ENCODE data around the gene MCRS1. TPM values are rescaled to one million over a fixed set of nuclear protein-coding genes. Genes with fewer than 3 reads are reported as not detected.

Gene MCRS1
- total RNA-seq, 2 donors from 2014 or later: 54.1 to 87.0 TPM

DNA sequence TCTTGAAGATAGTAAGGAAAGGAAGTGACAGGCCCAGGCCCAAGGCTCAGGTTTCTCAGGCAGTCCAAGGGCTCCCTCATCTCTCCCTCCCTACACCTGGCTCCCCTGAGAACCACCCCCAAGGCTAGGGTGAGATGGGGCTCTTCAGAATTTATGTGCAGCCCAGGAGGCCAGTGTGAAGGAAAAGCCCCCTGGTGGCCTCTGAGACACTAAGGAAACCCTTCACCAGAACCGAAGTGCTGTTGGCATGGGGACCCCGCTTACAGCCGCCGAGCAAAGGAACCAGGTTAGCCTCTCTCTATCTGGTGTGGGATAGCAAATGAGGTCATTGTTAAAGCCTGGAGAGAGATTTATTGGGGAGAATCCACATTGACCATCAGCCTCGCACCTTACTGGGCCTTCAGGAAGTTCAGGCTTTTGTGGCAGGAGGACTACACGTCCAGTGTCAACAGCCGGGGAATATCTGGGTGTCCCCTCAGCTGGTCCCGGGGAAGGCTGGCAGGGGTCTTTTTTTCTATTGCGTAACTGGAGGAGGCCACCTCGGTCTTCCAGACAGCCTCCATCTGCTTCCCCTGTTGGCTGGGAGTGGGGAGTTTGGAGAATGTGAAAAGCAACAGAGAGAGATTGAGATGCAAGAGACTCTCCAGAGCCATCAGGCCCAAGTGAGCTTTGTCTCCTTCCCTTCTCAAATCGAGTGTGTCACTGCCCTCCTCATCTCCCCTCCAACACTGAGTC is 19.4 kb upstream of the MCRS1 start:
- no peak for DNase-seq (ENCODE audit: low spot score)
- Histone ChIP-seq H3K27me3 (replicated peaks; ENCODE audit: insufficient read depth) (no peaks in the 10 kb centered on the region), H3K4me1 (replicated peaks) (no peaks in the 10 kb centered on the region), H3K4me3 (no peak overlapping the region), H3K27ac (no peak overlapping the region), H3K9me3 (no peaks in the 10 kb centered on the region), H3K36me3 (no peaks in the 10 kb centered on the region)
- no peak for TF ChIP-seq POLR2AphosphoS5 (IDR thresholded peaks at IDR 0.05)
- TF ChIP-seq POLR2A (IDR thresholded peaks at IDR 0.05): no peak
- TF ChIP-seq, protein P1, sequence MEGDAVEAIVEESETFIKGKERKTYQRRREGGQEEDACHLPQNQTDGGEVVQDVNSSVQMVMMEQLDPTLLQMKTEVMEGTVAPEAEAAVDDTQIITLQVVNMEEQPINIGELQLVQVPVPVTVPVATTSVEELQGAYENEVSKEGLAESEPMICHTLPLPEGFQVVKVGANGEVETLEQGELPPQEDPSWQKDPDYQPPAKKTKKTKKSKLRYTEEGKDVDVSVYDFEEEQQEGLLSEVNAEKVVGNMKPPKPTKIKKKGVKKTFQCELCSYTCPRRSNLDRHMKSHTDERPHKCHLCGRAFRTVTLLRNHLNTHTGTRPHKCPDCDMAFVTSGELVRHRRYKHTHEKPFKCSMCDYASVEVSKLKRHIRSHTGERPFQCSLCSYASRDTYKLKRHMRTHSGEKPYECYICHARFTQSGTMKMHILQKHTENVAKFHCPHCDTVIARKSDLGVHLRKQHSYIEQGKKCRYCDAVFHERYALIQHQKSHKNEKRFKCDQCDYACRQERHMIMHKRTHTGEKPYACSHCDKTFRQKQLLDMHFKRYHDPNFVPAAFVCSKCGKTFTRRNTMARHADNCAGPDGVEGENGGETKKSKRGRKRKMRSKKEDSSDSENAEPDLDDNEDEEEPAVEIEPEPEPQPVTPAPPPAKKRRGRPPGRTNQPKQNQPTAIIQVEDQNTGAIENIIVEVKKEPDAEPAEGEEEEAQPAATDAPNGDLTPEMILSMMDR (IDR thresholded peaks at IDR 0.05): no peak
- WGBS: 81% methylated on average over 11 of the region's 11 CpGs
- intact Hi-C loops (cut with DNase I): no loop called here

DNA sequence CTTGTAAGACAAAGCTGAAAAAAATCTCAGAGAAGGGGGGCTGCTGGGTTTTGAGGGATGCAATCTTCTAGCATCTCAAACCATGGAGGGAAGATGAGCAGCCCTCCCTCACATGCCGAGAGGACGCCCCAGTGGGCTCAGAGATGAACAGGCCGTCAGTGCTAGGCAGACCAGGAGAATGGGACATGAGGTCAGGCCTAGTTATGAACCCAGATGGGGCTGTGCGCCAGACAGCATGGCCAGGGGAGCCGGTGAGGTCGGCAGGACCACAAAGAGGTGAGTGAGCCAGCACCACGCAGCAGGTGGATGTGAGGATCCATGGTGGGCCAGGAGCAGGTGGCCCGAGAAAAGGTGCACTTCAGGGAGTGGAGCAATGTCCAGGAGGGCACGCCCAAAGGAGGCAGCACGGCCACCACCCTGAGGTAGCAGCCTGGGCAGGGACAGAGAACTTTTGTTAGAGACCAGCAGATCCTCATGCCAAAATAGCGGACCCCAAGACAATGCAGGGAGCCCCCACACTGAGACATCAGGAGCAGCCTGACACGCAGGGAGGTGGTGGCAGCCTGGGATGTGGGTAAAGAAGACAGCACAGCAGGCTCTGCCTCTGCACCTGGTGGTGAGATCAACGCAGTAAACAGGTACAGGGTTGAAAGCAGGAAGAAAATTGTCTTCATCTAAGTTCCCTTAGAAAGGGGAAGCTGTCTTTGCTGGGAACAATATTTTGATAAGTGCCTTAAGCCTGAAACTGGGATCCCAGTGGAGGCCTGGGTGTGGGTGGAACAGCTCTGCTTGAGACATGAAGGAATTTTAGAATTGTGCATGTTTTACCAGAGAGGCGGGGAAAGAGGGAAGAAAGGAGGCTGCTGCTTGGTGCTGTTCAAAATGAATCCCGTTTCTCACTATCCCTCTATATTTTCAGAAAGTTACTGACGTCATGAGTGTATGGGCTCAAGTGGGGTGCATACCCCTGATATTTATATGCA is 17.8 kb upstream of the MCRS1 start:
- no peak for DNase-seq (ENCODE audit: low spot score)
- TF ChIP-seq POLR2A (IDR thresholded peaks at IDR 0.05) (no peak), POLR2AphosphoS5 (IDR thresholded peaks at IDR 0.05) (no peak)
- TF ChIP-seq, protein P1 (IDR thresholded peaks at IDR 0.05): no peak
- Histone ChIP-seq H3K27ac (no peak overlapping the region), H3K9me3 (no peaks in the 10 kb centered on the region), H3K4me3 (no peak overlapping the region), H3K27me3 (replicated peaks; ENCODE audit: insufficient read depth) (no peaks in the 10 kb centered on the region), H3K36me3 (no peaks in the 10 kb centered on the region), H3K4me1 (replicated peaks) (no peaks in the 10 kb centered on the region)
- intact Hi-C loops (cut with DNase I): no loop called here
- WGBS: 91% methylated on average over 16 of the region's 16 CpGs

DNA sequence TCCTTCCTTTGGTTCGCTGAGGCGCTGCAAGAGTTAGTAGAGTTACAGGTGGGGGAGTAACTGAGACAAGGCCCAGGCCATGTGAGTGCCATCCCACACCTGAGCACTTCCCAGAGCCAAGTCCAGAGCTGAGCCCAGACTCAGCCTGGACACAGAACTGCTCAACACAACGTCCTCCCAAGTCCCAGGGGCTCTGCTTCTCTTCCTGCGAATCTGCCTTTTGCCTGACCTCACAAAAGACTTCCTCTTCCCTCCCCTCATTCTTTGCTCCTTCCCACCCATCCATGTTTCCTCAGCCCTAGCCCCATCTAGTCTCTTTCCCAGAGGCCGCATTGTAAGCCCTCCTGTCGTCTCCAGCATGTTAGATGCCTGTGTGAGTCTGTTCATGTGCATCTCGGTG is 16.6 kb upstream of the MCRS1 start:
- intact Hi-C loops (cut with DNase I): loop anchor here (5.0 kb wide), 1 partner anchor 38 kb away; the partner anchor contains the start of gene PRPF40B
- Histone ChIP-seq H3K4me1 (replicated peaks) (no peaks in the 10 kb centered on the region), H3K27ac (no peak overlapping the region), H3K27me3 (replicated peaks; ENCODE audit: insufficient read depth) (no peaks in the 10 kb centered on the region), H3K4me3 (no peak overlapping the region), H3K36me3 (no peaks in the 10 kb centered on the region), H3K9me3 (no peaks in the 10 kb centered on the region)
- 85% methylated on average over 7 of the region's 7 CpGs for WGBS
- no peak for DNase-seq (ENCODE audit: low spot score)
- TF ChIP-seq POLR2A (IDR thresholded peaks at IDR 0.05) (no peak), POLR2AphosphoS5 (IDR thresholded peaks at IDR 0.05) (no peak)
- TF ChIP-seq, protein P1 (IDR thresholded peaks at IDR 0.05): no peak

DNA sequence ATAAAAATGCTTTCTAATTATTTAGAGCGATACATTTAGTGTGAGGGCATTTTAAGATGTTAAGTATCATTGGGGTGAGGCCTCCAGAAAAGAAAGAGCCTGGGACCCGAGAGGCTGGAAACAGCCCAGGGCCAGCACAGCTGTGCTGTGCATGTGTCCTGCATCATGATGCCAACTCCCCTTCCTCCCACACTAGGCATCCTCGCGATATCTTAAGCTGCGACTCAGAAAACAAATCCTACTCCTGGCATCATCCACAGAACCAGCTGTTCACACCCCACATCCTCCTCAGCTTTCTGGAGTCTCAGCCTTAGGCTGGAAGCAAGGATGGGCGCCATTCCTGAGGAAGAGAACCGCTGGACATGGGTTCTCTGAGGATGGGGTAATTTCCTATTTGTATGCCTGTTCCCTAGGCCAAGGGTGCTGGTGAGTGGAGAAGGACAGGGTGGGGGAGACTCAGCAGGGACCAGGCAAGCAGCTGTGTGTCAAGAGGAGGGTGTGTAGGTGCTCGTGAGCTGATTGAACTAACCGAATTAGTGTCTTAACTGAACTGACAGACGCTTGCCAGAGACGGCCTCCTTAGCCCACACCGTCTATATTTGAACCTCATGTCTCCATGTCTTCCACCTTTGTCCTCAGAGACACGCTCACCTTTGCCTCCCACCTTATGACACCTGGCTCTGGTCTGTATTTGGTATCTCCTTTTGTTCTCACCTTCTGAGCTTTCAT is 15.6 kb upstream of the MCRS1 start:
- H3K36me3 ChIP-seq: no peaks in the 10 kb centered on the region
- no peak overlapping the region for H3K27ac ChIP-seq
- no peaks in the 10 kb centered on the region for H3K9me3 ChIP-seq
- 77% methylated on average over 13 of the region's 13 CpGs for WGBS
- intact Hi-C loops (cut with DNase I): loop anchor here (5.0 kb wide), 1 partner anchor 39 kb away; the partner anchor contains the start of gene PRPF40B
- no peak for DNase-seq (ENCODE audit: low spot score)
- no peaks in the 10 kb centered on the region for H3K27me3 ChIP-seq (replicated peaks; ENCODE audit: insufficient read depth)
- H3K4me3 ChIP-seq: no peak overlapping the region
- TF ChIP-seq POLR2A (IDR thresholded peaks at IDR 0.05) (no peak), POLR2AphosphoS5 (IDR thresholded peaks at IDR 0.05) (no peak)
- TF ChIP-seq, protein P1 (IDR thresholded peaks at IDR 0.05): no peak
- no peaks in the 10 kb centered on the region for H3K4me1 ChIP-seq (replicated peaks)
